H1 (cell line): ENCODE results near the gene GREB1. TPM values are rescaled to one million over a fixed set of nuclear protein-coding genes. Genes with fewer than 3 reads are reported as not detected.

ENCODE experiments used
- CTCF ChIA-PET: fragments of 300-600 bp; sonication (Branson Sonifier 250); formaldehyde crosslinking; loops from one replicate; lab custom pipeline; 2021; ENCODE audit not compliant: partially characterized antibody; lab: Charles Lee
- POLR2A ChIA-PET: fragments of 300-600 bp; sonication (Branson Sonifier 250); formaldehyde crosslinking; loops from one replicate; lab custom pipeline; 2021; ENCODE audit warnings: inconsistent platforms; ENCODE audit not compliant: partially characterized antibody; lab: Charles Lee
- DNase-seq, 2 experiments: peaks; one replicate each; pipeline versions ENCODE4 v3.0.0 to v3.0.0-alpha.2; 2010 to 2022; ENCODE audit warnings: low spot score in 2 of 2, low read depth in 1 of 2, mixed read lengths in 1 of 2
- FAIRE-seq: peaks from 2 replicates; lab custom pipeline; 2011; peaks lifted over from hg19 to GRCh38; lab: Jason Lieb, UNC
- H2AFZ ChIP-seq: 2 replicates; pipeline ENCODE4 v1.8.1; 2012; ENCODE audit warnings: low read length, inconsistent platforms
- H2AK5ac ChIP-seq: 2 replicates; pipeline ENCODE4 v1.6.1; 2013; ENCODE audit warnings: low read depth, low read length
- H2BK120ac ChIP-seq: replicated peaks from 2 replicates; pipeline ENCODE3; 2013; ENCODE audit warnings: low read depth, low read length, inconsistent platforms
- H2BK12ac ChIP-seq: 2 replicates; pipeline ENCODE4 v1.6.1; 2013; ENCODE audit warnings: low read depth, low read length
- H2BK15ac ChIP-seq: 2 replicates; pipeline ENCODE4 v1.6.1; 2013; ENCODE audit warnings: low read length
- H2BK20ac ChIP-seq: 2 replicates; pipeline ENCODE4 v1.6.1; 2013; ENCODE audit warnings: low read length
- H2BK5ac ChIP-seq: 2 replicates; pipeline ENCODE4 v1.6.1; 2013; ENCODE audit warnings: low read depth, low read length
- H3K14ac ChIP-seq: 2 replicates; pipeline ENCODE4 v1.6.1; 2013; ENCODE audit warnings: inconsistent platforms; ENCODE audit not compliant: insufficient read length
- H3K18ac ChIP-seq: 2 replicates; pipeline ENCODE4 v1.6.1; 2013; ENCODE audit warnings: low read length; ENCODE audit errors: extremely low read depth
- H3K23ac ChIP-seq: 2 replicates; pipeline ENCODE4 v1.6.1; 2013; ENCODE audit warnings: inconsistent platforms; ENCODE audit not compliant: insufficient read length
- H3K23me2 ChIP-seq: 2 replicates; pipeline ENCODE4 v1.6.1; 2013; ENCODE audit warnings: low read depth, low read length
- H3K27ac ChIP-seq: 2 replicates; pipeline ENCODE4 v1.6.1; 2011; ENCODE audit warnings: low read depth, low read length, inconsistent platforms
- H3K27me3 ChIP-seq, 4 experiments: replicated peaks in 1 of 4; 1 replicate in 1 of 4; 2 replicates in 3 of 4; pipeline versions ENCODE4 v1.6.1 to v1.8.1; 2011 to 2013; ENCODE audit warnings: low read length in 3 of 4, mild to moderate bottlenecking in 3 of 4, inconsistent platforms in 2 of 4, mixed read lengths in 2 of 4, moderate library complexity in 1 of 4; ENCODE audit not compliant: control insufficient read depth in 3 of 4, insufficient read depth in 3 of 4; ENCODE audit errors: extremely low read depth in 1 of 4
- H3K36me3 ChIP-seq, 4 experiments: 2 replicates each; pipeline versions ENCODE4 v1.6.1 to v1.8.1; 2011 to 2013; ENCODE audit warnings: mild to moderate bottlenecking in 4 of 4, low read length in 3 of 4, moderate library complexity in 2 of 4, control low read depth in 1 of 4, inconsistent platforms in 1 of 4; ENCODE audit not compliant: insufficient read depth in 4 of 4, control insufficient read depth in 2 of 4
- H3K4ac ChIP-seq: replicated peaks from 2 replicates; pipeline ENCODE3; 2013; ENCODE audit warnings: low read length, low read depth, mixed read lengths, inconsistent platforms; ENCODE audit not compliant: insufficient read length
- H3K4me1 ChIP-seq, 4 experiments: replicated peaks in 1 of 4; 1 replicate in 1 of 4; 2 replicates in 3 of 4; pipeline versions ENCODE4 v1.6.1 to v1.8.1; 2011 to 2013; ENCODE audit warnings: low read length in 3 of 4, inconsistent platforms in 2 of 4, mixed read lengths in 1 of 4; ENCODE audit not compliant: insufficient read depth in 4 of 4, control insufficient read depth in 3 of 4
- H3K4me2 ChIP-seq, 2 experiments: 2 replicates each; pipeline versions ENCODE4 v1.6.1 to v1.8.1; 2011 to 2013; ENCODE audit warnings: low read depth in 2 of 2, low read length in 2 of 2, control low read depth in 1 of 2, inconsistent platforms in 1 of 2, mild to moderate bottlenecking in 1 of 2; ENCODE audit not compliant: insufficient read depth in 1 of 2
- H3K4me3 ChIP-seq, 4 experiments: fragments of 200-600, 300-600 bp in 1 of 4; sonication (generic), shearing (Covaris generic), sonication (Bioruptor Twin) in 1 of 4; 2 replicates each; pipeline versions ENCODE4 v1.5.1 to v1.8.1; 2011 to 2016; ENCODE audit warnings: low read length in 4 of 4, low read depth in 3 of 4, control low read depth in 2 of 4, inconsistent platforms in 2 of 4, mild to moderate bottlenecking in 2 of 4, mixed read lengths in 1 of 4, moderate library complexity in 1 of 4; ENCODE audit not compliant: insufficient read depth in 2 of 4; ENCODE audit errors: extremely low read depth in 1 of 4
- H3K56ac ChIP-seq: replicated peaks from 2 replicates; pipeline ENCODE3; 2013; ENCODE audit warnings: low read depth, mild to moderate bottlenecking, mixed read lengths, low read length, inconsistent platforms; ENCODE audit not compliant: insufficient read length
- H3K79me1 ChIP-seq: 2 replicates; pipeline ENCODE4 v1.6.1; 2013; ENCODE audit warnings: low read depth, low read length, control low read depth
- H3K79me2 ChIP-seq, 2 experiments: 2 replicates each; pipeline versions ENCODE4 v1.6.1 to v1.8.1; 2012 to 2013; ENCODE audit warnings: low read length in 2 of 2, mild to moderate bottlenecking in 2 of 2, inconsistent platforms in 1 of 2; ENCODE audit not compliant: insufficient read depth in 2 of 2, control insufficient read depth in 1 of 2
- H3K9ac ChIP-seq, 4 experiments: replicated peaks in 1 of 4; 1 replicate in 1 of 4; 2 replicates in 3 of 4; pipeline versions ENCODE4 v1.6.1 to v1.8.1; 2011 to 2013; ENCODE audit warnings: low read depth in 3 of 4, low read length in 3 of 4, control low read depth in 2 of 4, mild to moderate bottlenecking in 2 of 4, moderate library complexity in 2 of 4, inconsistent platforms in 1 of 4; ENCODE audit errors: extremely low read depth in 1 of 4
- H3K9me3 ChIP-seq, 2 experiments: 2 replicates each; pipeline versions ENCODE4 v1.6.1 to v1.8.1; 2012 to 2013; ENCODE audit warnings: mild to moderate bottlenecking in 2 of 2, moderate library complexity in 2 of 2, control low read depth in 1 of 2, inconsistent platforms in 1 of 2, low read depth in 1 of 2, low read length in 1 of 2, mixed read lengths in 1 of 2; ENCODE audit not compliant: insufficient read depth in 2 of 2
- H4K20me1 ChIP-seq, 2 experiments: replicated peaks in 1 of 2; 2 replicates each; pipeline versions ENCODE3 to v1.8.1; 2011 to 2013; ENCODE audit warnings: inconsistent platforms in 2 of 2, low read length in 2 of 2, mild to moderate bottlenecking in 1 of 2; ENCODE audit not compliant: insufficient read depth in 2 of 2, control insufficient read depth in 1 of 2
- H4K5ac ChIP-seq: 2 replicates; pipeline ENCODE4 v1.6.1; 2013; ENCODE audit warnings: low read length, low read depth, mixed read lengths, inconsistent platforms; ENCODE audit not compliant: insufficient read length
- H4K8ac ChIP-seq: 2 replicates; pipeline ENCODE4 v1.8.0; 2013; ENCODE audit warnings: mild to moderate bottlenecking, moderate library complexity, low read length, inconsistent platforms; ENCODE audit not compliant: insufficient read depth; ENCODE audit errors: extremely low read depth
- H4K91ac ChIP-seq: replicated peaks from 2 replicates; pipeline ENCODE3; 2013; ENCODE audit warnings: low read length, mixed read lengths, inconsistent platforms; ENCODE audit not compliant: insufficient read length
- SP4 ChIP-seq: IDR thresholded peaks from 2 replicates; pipeline ENCODE4 v1.6.1; 2012; ENCODE audit warnings: low read length, inconsistent platforms
- WGBS, 2 experiments: shearing (Covaris generic) in 1 of 2; methylation state at CpG; one replicate each; pipeline versions ENCODE4 v1.1.6 to v1.1.7; 2013 to 2015; ENCODE audit warnings: low lambda C conversion rate in 2 of 2, mixed read lengths in 2 of 2, inconsistent platforms in 1 of 2, low coverage in 1 of 2, missing lambda C conversion rate in 1 of 2; ENCODE audit not compliant: insufficient replicate concordance in 2 of 2, insufficient coverage in 1 of 2, insufficient read length in 1 of 2; ENCODE audit errors: extremely low coverage in 1 of 2, missing lambda C conversion rate in 1 of 2; 5-methylcytosine and 5-hydroxymethylcytosine counted together
- polyA plus RNA-seq, 7 experiments: library from polyadenylated mRNA; depleted of rRNA in 3 of 7; stranded (reverse) in 5 of 7; unstranded in 2 of 7; fragments of >200 nt in 5 of 7; fragments of 200-250 nt in 2 of 7; gene quantifications; 1 replicate in 5 of 7; 2 replicates in 1 of 7; 4 replicates in 1 of 7; pipeline versions ENCODE4 v1.2.1 to v1.2.3, GENCODE V29; 2011 to 2013; ENCODE audit warnings: missing spikeins in 2 of 7, mixed read lengths in 2 of 7
- total RNA-seq: library from RNA; stranded (reverse); fragmentation: NEBNext Ultra II Directional; extraction: Animal tissue kit (Norgen Biotek cat#: 25700); gene quantifications from 2 replicates; pipeline ENCODE4 v1.2.1, GENCODE V29; 2021

Gene GREB1
- total and polyA plus RNA-seq, 2 of the 8 experiments (the other 6 are each of a cell fraction or from before 2014, with no cell fraction given): 7.9 to 43.4 TPM

DNA sequence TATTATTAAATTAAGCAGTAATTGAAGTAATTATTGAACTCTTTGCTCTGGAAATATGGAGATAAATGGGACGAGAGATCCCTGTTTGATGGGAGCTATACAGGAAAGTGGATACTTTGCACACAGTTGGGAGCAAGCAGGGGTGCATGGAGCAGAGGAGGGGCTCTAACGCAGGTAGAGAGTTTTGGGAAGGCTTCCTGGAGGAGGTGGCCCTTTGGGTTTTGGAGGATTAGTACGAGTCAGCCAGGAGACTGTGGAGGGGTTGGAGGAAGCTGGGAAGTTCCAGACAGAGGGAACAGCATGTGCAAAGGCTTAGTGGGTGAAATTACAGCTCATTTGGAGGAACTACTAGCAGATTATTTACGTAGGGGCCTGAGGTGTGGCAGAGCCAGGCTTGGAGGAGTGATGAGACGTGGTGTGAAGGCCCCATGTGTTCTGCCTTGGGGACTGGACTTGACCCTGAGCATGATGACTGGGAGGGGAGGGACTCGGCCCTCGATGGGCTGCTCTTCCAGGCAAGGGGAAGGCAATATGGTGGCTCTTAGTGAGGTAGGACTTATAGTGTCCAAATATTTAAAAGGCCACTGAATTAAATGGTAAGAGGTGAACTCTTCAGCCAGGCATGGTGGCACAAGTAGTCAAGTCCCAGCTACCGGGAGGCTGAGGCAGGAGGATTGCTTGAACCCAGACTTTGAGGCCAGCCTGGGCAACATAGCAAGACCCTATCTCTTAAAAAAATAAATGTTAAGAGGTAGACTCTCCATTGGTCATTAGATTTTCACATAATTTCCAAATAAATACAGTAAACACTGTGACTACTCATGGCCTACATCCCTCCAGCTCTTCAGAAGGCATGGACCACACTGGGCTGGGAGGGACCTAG lies 30.2 kb downstream of the GREB1 start:
- Histone ChIP-seq H3K27me3 (no peaks in the 10 kb centered on the region), H4K5ac (no peak overlapping the region), H2AK5ac (no peak overlapping the region), H2BK12ac (no peak overlapping the region), H3K56ac (no peak overlapping the region), H3K4ac (no peak overlapping the region), H2AFZ (no peak overlapping the region), H3K4me3 (no peak overlapping the region), H3K27ac (no peak overlapping the region), H3K4me1 (peaks cover 0 to 2% (median 0%) of the 10 kb centered on the region in 4 experiments; a peak in 1 of 7 replicates), H2BK15ac (no peak overlapping the region), H3K4me2 (no peak overlapping the region), H3K79me2 (no peaks in the 10 kb centered on the region), H2BK20ac (no peak overlapping the region), H3K9ac (no peak overlapping the region), H3K18ac (no peak overlapping the region), H3K79me1 (peaks cover 5% of the 10 kb centered on the region; the same call in 1 of the 2 replicates), H3K36me3 (no peaks in the 10 kb centered on the region; a peak in 1 of 8 replicates), H2BK120ac (no peak overlapping the region), H3K23me2 (no peaks in the 10 kb centered on the region), H3K9me3 (no peaks in the 10 kb centered on the region), H3K23ac (no peak overlapping the region), H4K91ac (no peak overlapping the region), H4K20me1 (peaks cover 0 to 8% of the 10 kb centered on the region in 2 experiments), H2BK5ac (no peak overlapping the region), H4K8ac (no peak overlapping the region), H3K14ac (no peak overlapping the region)
- 88% methylated on average over 8 of the region's 8 CpGs; no CpG with 5 or more reads in 1 of the 2 experiments for WGBS, 2 experiments
- CTCF ChIA-PET: interaction anchor here (0.6 to 21.3 kb wide), 7 partner anchors 15 to 105 kb away, joined by 3 to 275 read pairs (median 4); partner anchors contain the start of gene GREB1
- FAIRE-seq (no peak), DNase-seq (no peak)
- TF ChIP-seq SP4: no peak
- POLR2A ChIA-PET: interaction anchor here (1.4 kb wide), 2 partner anchors 24 to 78 kb away, joined by 3 read pairs; no protein-coding TSS in a partner anchor
